BLaER1 treated with 17β-estradiol and CSF1 and Interleukin-3, amounts not matched to agents 10 nM and 100 nM (cell line): ENCODE results near the gene SART3.
A peak's percentile ranks its signal among the peaks of the same experiment; 100 is the strongest.

Experiments used
- H3K27ac ChIP-seq, 11 experiments: shearing (Covaris generic); formaldehyde crosslinking; 2 replicates each; pipeline ENCODE4 v1.8.1; 2022
- H3K27me3 ChIP-seq, 11 experiments: shearing (Covaris generic); formaldehyde crosslinking; 2 replicates each; pipeline ENCODE4 v1.8.1; 2022
- H3K36me3 ChIP-seq, 11 experiments: shearing (Covaris generic); formaldehyde crosslinking; 2 replicates each; pipeline ENCODE4 v1.8.1; 2022
- H3K4me1 ChIP-seq, 10 experiments: shearing (Covaris generic); formaldehyde crosslinking; 2 replicates each; pipeline ENCODE4 v1.8.1; 2022
- H3K4me2 ChIP-seq, 11 experiments: shearing (Covaris generic); formaldehyde crosslinking; 2 replicates each; pipeline ENCODE4 v1.8.1; 2022
- H3K4me3 ChIP-seq, 10 experiments: shearing (Covaris generic); formaldehyde crosslinking; 2 replicates each; pipeline ENCODE4 v1.8.1; 2022
- H3K9ac ChIP-seq, 11 experiments: shearing (Covaris generic); formaldehyde crosslinking; 2 replicates each; pipeline ENCODE4 v1.8.1; 2022
- H3K9me3 ChIP-seq, 11 experiments: shearing (Covaris generic); formaldehyde crosslinking; replicated peaks in 1 of 11; 2 replicates each; pipeline ENCODE4 v1.8.1; 2022
- H4K20me1 ChIP-seq, 11 experiments: shearing (Covaris generic); formaldehyde crosslinking; 2 replicates each; pipeline ENCODE4 v1.8.1; 2022
- Cebpa-rat ChIP-seq, 11 experiments: shearing (Covaris generic); IDR thresholded peaks; 2 replicates each; pipeline ENCODE4 v1.8.1; 2022

Gene SART3

GRCh38 chr12:108518101-108518715 is 42.8 kb downstream of the SART3 start:
- no peak overlapping the region for H3K27ac ChIP-seq
- no peak overlapping the region for H3K9ac ChIP-seq
- no peak overlapping the region for H3K4me3 ChIP-seq
- peaks cover 54 to 65% (median 59%) of the 10 kb centered on the region in 11 experiments for H3K36me3 ChIP-seq
- peaks cover 38 to 79% (median 70%) of the 10 kb centered on the region in 11 experiments; a peak in 21 of 22 replicates for H4K20me1 ChIP-seq
- peak overlapping the region in 4 of 11 experiments; percentile 4 to 16 (median 12); a peak in 3 of 22 replicates for H3K4me2 ChIP-seq
- H3K9me3 ChIP-seq: no peaks in the 10 kb centered on the region
- H3K4me1 ChIP-seq: peaks cover 8 to 31% (median 21%) of the 10 kb centered on the region in 10 experiments
- TF ChIP-seq Cebpa-rat (IDR thresholded peaks at IDR 0.05): no peak
- no peaks in the 10 kb centered on the region for H3K27me3 ChIP-seq

DNA sequence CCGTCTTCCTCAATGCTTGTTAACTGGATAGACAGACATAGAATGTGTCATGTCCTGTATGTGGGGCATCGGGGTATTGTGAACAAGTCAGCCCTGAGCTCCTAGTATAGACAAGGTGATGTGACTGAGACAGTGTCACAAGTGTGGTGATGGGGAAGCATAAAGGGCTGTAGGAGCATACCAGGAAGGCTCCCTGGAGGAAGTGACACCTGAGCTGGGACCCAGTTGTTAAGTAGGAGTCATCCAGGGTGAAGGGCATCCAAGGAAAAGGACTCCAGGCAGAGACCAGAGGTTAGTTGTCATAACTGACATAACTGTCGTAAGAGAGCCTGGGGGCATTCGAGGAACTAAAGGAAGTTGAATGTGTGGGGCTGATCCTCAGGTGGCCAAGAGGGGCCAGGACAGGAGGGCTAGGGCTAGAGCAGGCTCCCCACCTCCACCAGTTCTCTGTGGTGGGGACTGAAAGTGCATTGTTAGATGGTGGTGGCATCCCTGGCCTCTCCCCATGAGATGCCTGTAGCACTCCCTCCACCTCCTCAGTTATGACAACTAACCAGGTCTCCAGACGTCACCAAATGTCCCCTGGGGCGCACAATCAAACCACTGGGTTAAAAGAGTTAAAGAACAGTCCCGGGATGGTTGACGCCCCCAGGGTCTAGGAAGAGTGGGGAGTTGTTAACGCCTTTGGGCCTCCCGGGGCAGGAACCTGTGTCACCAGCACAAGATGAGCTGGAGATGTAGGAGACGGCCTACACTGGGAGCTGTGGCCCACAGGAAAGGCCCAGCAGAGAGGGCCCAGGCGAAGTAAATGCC is 43.5 kb downstream of the SART3 start:
- no peak overlapping the region for H3K27ac ChIP-seq
- no peak overlapping the region for H3K4me3 ChIP-seq
- H3K9me3 ChIP-seq: no peaks in the 10 kb centered on the region
- H3K36me3 ChIP-seq: peaks cover 46 to 58% (median 52%) of the 10 kb centered on the region in 11 experiments
- H3K4me2 ChIP-seq: peak overlapping the region in 4 of 11 experiments; percentile 4 to 16 (median 12); a peak in 4 of 22 replicates
- peaks cover 8 to 31% (median 21%) of the 10 kb centered on the region in 10 experiments for H3K4me1 ChIP-seq
- H3K9ac ChIP-seq: peak overlapping the region in 1 of 11 experiments; percentile 14; a peak in 2 of 22 replicates
- H4K20me1 ChIP-seq: peaks cover 32 to 71% (median 62%) of the 10 kb centered on the region in 11 experiments; a peak in 21 of 22 replicates
- no peak for TF ChIP-seq Cebpa-rat (IDR thresholded peaks at IDR 0.05)
- no peaks in the 10 kb centered on the region for H3K27me3 ChIP-seq

- peak overlapping the region in 3 of 10 experiments; percentile 87 to 92 (median 88); a peak in 4 of 20 replicates for H3K4me3 ChIP-seq
- H3K4me2 ChIP-seq: peak overlapping the region; percentile 90 to 99 (median 96); a peak in 18 of 22 replicates
- H3K27ac ChIP-seq: peak overlapping the region in 1 of 11 experiments; percentile 85; a peak in 1 of 22 replicates
- H4K20me1 ChIP-seq: peaks cover 24 to 63% (median 56%) of the 10 kb centered on the region in 11 experiments; a peak in 21 of 22 replicates
- H3K9ac ChIP-seq: peak overlapping the region in 5 of 11 experiments; percentile 86 to 91 (median 89); a peak in 5 of 22 replicates
- peaks cover 8 to 31% (median 21%) of the 10 kb centered on the region in 10 experiments for H3K4me1 ChIP-seq
- no peaks in the 10 kb centered on the region for H3K9me3 ChIP-seq
- H3K27me3 ChIP-seq: no peaks in the 10 kb centered on the region
- peaks cover 38 to 50% (median 44%) of the 10 kb centered on the region in 11 experiments for H3K36me3 ChIP-seq
- no peak for TF ChIP-seq Cebpa-rat (IDR thresholded peaks at IDR 0.05)
Observed at GRCh38 chr12:108516511-108517275, 44.3 kb downstream of the SART3 start.

GRCh38 chr12:108515916-108516315 is 45.1 kb downstream of the SART3 start:
- H3K4me1 ChIP-seq: peaks cover 8 to 31% (median 21%) of the 10 kb centered on the region in 10 experiments
- no peaks in the 10 kb centered on the region for H3K27me3 ChIP-seq
- no peaks in the 10 kb centered on the region for H3K9me3 ChIP-seq
- TF ChIP-seq Cebpa-rat (IDR thresholded peaks at IDR 0.05): no peak
- H3K27ac ChIP-seq: peak overlapping the region; percentile 61 to 88 (median 80); a peak in 19 of 22 replicates
- peaks cover 31 to 42% (median 36%) of the 10 kb centered on the region in 11 experiments for H3K36me3 ChIP-seq
- peak overlapping the region; percentile 90 to 99 (median 96) for H3K4me2 ChIP-seq
- peak overlapping the region; percentile 76 to 91 (median 87) for H3K9ac ChIP-seq
- H4K20me1 ChIP-seq: peaks cover 18 to 56% (median 48%) of the 10 kb centered on the region in 11 experiments; a peak in 20 of 22 replicates
- H3K4me3 ChIP-seq: peak overlapping the region; percentile 73 to 92 (median 86)

DNA sequence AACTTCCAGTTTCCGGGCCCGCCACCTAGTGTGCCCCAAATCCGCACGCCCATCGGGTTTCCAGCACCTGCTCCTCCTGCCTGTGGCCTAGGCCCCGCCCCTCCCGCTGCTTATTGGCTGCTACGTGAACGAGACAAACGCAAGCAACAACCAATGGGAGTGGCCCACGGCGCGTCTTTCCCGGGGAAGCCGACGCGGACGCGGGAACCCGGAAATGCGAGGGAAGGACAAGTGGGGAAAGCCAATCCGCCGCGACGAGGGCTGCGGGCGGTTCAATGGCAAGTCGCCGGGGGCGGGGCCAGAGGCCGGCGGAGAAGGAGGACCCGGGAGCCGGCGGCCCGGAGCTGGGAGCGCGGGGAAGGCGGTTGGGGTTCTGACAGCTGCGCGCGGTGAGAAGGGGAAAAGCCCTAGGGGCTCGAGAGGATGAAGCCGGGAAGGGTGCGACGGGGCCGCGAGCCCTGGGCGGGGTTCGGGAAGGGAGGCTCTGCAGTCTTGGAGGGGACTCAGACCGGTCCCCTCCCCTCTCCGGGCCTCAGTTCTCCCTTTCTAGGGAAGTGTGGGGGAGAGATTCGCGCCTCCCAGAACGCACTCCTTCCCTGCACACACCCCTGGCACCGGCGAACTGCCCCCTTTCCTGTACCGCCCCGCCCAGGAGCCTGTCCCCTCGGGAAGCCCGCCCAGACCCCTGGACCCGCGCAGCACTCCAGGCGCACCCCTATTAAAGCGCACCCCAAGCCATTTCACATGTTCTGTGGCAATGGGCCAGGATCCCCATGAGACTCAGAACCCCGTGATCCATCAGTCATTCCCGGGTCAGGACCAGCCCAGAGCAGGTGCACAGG is 45.8 kb downstream of the SART3 start, which contains the start of gene FICD:
TSS of gene FICD (plus strand) at position 305 of the 842 bp plus-strand sequence. CDS start 1,696 bp downstream, outside the sequence.
- peak within 1 kb of the TSS; percentile 73 to 92 (median 86) for H3K4me3 ChIP-seq
- no peak for TF ChIP-seq Cebpa-rat (IDR thresholded peaks at IDR 0.05)
- H3K36me3 ChIP-seq: peaks cover 23 to 35% (median 29%) of the 10 kb centered on the region in 11 experiments
- H3K4me2 ChIP-seq: peak within 1 kb of the TSS; percentile 90 to 99 (median 96)
- peak within 1 kb of the TSS; percentile 61 to 88 (median 80) for H3K27ac ChIP-seq
- H3K27me3 ChIP-seq: no peaks in the 10 kb centered on the region
- peak within 1 kb of the TSS; percentile 76 to 91 (median 87) for H3K9ac ChIP-seq
- H3K9me3 ChIP-seq: no peaks in the 10 kb centered on the region
- H4K20me1 ChIP-seq: peaks cover 11 to 48% (median 41%) of the 10 kb centered on the region in 11 experiments; a peak in 19 of 22 replicates
- peaks cover 8 to 31% (median 21%) of the 10 kb centered on the region in 10 experiments for H3K4me1 ChIP-seq

- Histone ChIP-seq H3K4me3 (peak overlapping the region; percentile 73 to 92 (median 86)), H3K9me3 (0 out of 22 replicates have a peak, but pooled peaks cover 0 to 4% (median 0%) of the 10 kb centered on the region in 11 experiments), H3K27ac (peak overlapping the region in 3 of 11 experiments; percentile 38 to 85 (median 39); a peak in 4 of 22 replicates)
Observed at GRCh38 chr12:108514468-108514972, 46.5 kb downstream of the SART3 start.

More at GRCh38 chr12:108514468-108514972, 46.5 kb downstream of the SART3 start:
- Histone ChIP-seq H3K4me2 (peak overlapping the region; percentile 51 to 99 (median 93)), H3K9ac (peak overlapping the region in 9 of 11 experiments; percentile 24 to 91 (median 86); a peak in 12 of 22 replicates), H3K36me3 (peaks cover 17 to 28% (median 22%) of the 10 kb centered on the region in 11 experiments), H3K4me1 (peaks cover 8 to 31% (median 21%) of the 10 kb centered on the region in 10 experiments), H4K20me1 (peaks cover 4 to 42% (median 34%) of the 10 kb centered on the region in 11 experiments; a peak in 19 of 22 replicates), H3K27me3 (no peaks in the 10 kb centered on the region)
- no peak for TF ChIP-seq Cebpa-rat (IDR thresholded peaks at IDR 0.05)
